Omental fat pad (tissue), 4 donors: ENCODE data around the gene GOT1. TPM values are rescaled to one million over a fixed set of nuclear protein-coding genes. Genes with fewer than 3 reads are reported as not detected.

Experiments used
- ATAC-seq: fragments of 150-250 bp; one replicate; pipeline ENCODE4 v1.9.1; 2016; ENCODE audit warnings: mild to moderate bottlenecking, moderate library complexity; ENCODE audit not compliant: low FRiP score
- DNase-seq: peaks from one replicate; pipeline ENCODE4 v3.0.0-alpha.2; 2019; ENCODE audit warnings: low spot score
- CTCF ChIP-seq, 3 donors: fragments of 450-650 bp; IDR thresholded peaks; one replicate each; pipeline ENCODE4 v1.5.1; 2016 to 2017; ENCODE audit warnings: antibody characterized with exemption in 3 of 3, mild to moderate bottlenecking in 3 of 3, moderate library complexity in 2 of 3
- total RNA-seq, 4 donors: library from RNA; depleted of rRNA; stranded (reverse); fragments of >200 nt; gene quantifications; one replicate each; pipeline ENCODE4 v1.1.0, GENCODE V29; 2016

GOT1 gene
- total RNA-seq, 4 donors from 2014 or later: 10.0 to 18.1 (median 14.5) TPM

DNA sequence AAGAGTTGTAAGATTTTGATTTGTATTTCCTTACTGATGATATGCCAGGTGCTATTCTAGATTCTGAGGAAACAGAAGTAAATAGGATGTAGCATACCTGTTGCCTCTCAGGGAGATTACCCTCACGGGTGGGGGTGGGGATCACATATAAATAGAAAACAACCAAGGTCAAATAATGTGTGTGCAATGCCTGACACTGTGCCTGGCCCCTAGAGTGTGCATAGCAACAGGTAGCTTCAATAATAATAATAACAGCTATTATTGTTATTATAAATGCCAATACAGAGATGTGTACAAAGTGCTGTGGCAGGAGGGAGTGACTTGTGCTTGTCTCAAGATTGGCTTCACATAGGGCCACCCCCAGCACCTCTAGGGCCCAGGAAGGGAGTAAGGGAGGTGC is 77.2 kb downstream of the GOT1 start:
- DNase-seq: no peak
- ATAC-seq: no peak
- TF ChIP-seq CTCF (IDR thresholded peaks at IDR 0.05): no peak

DNA sequence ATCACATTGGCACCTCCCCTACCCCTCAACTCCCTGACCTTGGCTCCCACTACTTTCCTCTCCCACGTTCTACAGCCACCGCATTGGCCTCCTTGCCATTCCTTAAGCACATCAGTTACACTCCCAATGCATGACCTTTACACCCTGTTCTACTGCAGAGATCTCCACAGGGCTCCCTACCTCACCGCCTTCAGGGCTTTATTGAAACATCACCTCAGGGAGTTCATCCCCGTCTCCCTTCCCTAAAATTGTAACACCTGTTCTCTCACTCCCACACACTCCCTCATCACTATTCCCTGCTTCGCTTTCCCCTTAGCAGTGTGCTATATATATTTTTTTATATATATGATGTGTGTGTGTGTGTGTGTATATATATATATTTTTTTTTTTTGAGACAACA is 82.8 kb downstream of the GOT1 start:
- DNase-seq (no peak), ATAC-seq (no peak)
- TF ChIP-seq CTCF (IDR thresholded peaks at IDR 0.05): no peak

Other genes with a start within 250 kb of the GOT1 start
- 1 to 10 TPM in 1 of 4 donors, under 1 TPM in 3; 0.24 to 1.5 (median 0.46) TPM for gene HPSE2, start 194.8 kb downstream of the GOT1 start, total RNA-seq
- gene CNNM1, start 101.3 kb downstream of the GOT1 start, total RNA-seq: 1 to 10 TPM in 1 of 4 donors, under 1 TPM in 3; 0.31 to 1.8 (median 0.53) TPM
- gene NKX2-3, start 102.3 kb upstream of the GOT1 start, total RNA-seq: 10 to 100 TPM in 1 of 4 donors, 1 to 10 TPM in 1, under 1 TPM in 2; 0.36 to 15.4 (median 0.87) TPM
- gene SLC25A28, start 189.8 kb upstream of the GOT1 start, total RNA-seq: 10 to 100 TPM; 30.2 to 45.4 (median 41.7) TPM
- gene ENTPD7, start 228.9 kb upstream of the GOT1 start, total RNA-seq: 10 to 100 TPM in 2 of 4 donors, 1 to 10 TPM in 2; 5.2 to 18.6 (median 9.2) TPM